Calu3 (cell line): ENCODE results near the gene CLEC16A. TPM values are rescaled to one million over a fixed set of nuclear protein-coding genes. Genes with fewer than 3 reads are reported as not detected.

Experiments used
- BruUV-seq: library from RNA; stranded (reverse); fragments of 400-500 nt; replicated peaks from 2 replicates; lab custom pipeline; 2021; lab: Mats Ljungman, UMichigan
- CTCF ChIA-PET: fragments of 300-600 bp; sonication (Branson Sonifier 250); formaldehyde crosslinking; loops from one replicate; lab custom pipeline; 2022; ENCODE audit warnings: antibody characterized with exemption; lab: Charles Lee
- DNase-seq: peaks from one replicate; pipeline ENCODE4 v3.0.0; 2022
- H3K27ac Mint-ChIP-seq: one replicate; pipeline ENCODE4 v1.8.0; 2022; ENCODE audit warnings: mixed read lengths; ENCODE audit not compliant: unreplicated experiment
- H3K27me3 Mint-ChIP-seq: one replicate; pipeline ENCODE4 v1.8.0; 2022; ENCODE audit warnings: mixed read lengths; ENCODE audit not compliant: unreplicated experiment
- H3K36me3 Mint-ChIP-seq: one replicate; pipeline ENCODE4 v1.8.0; 2022; ENCODE audit warnings: mild to moderate bottlenecking, moderate library complexity, mixed read lengths; ENCODE audit not compliant: insufficient read depth, unreplicated experiment
- H3K4me1 Mint-ChIP-seq: one replicate; pipeline ENCODE4 v1.8.0; 2022; ENCODE audit warnings: mild to moderate bottlenecking, low read depth, mixed read lengths; ENCODE audit not compliant: unreplicated experiment
- H3K4me3 Mint-ChIP-seq: one replicate; pipeline ENCODE4 v1.8.0; 2022; ENCODE audit warnings: mild to moderate bottlenecking, low read depth, moderate library complexity, mixed read lengths; ENCODE audit not compliant: unreplicated experiment
- H3K9me3 Mint-ChIP-seq: one replicate; pipeline ENCODE4 v1.8.0; 2022; ENCODE audit warnings: low read depth, mixed read lengths; ENCODE audit not compliant: unreplicated experiment
- CTCF ChIP-seq: fragments of 200-600 bp; IDR thresholded peaks from one replicate; pipeline ENCODE4 v1.8.0; 2022; ENCODE audit warnings: antibody characterized with exemption; ENCODE audit not compliant: unreplicated experiment
- intact Hi-C: fragments of 100-400 bp; cut with micrococcal nuclease; formaldehyde crosslinking; loops from one replicate; pipeline ENCODE4 v1.10.0; 2022; ENCODE audit not compliant: unreplicated experiment
- total RNA-seq: library from RNA; stranded (reverse); gene quantifications from 2 replicates; pipeline ENCODE4 v1.2.3, GENCODE V29; 2022

CLEC16A gene
- total RNA-seq, 1 experiment from 2014 or later = 33.0 TPM

- intact Hi-C loops = no loop called here
- no peak for TF ChIP-seq CTCF
- no peaks in the 10 kb centered on the region for H3K9me3 Mint-ChIP-seq
- BruUV-seq = no TSS peak
- peaks cover 22% of the 10 kb centered on the region for H3K4me1 Mint-ChIP-seq
- peaks cover 5% of the 10 kb centered on the region for H3K36me3 Mint-ChIP-seq
- DNase-seq = no peak
- no peak overlapping the region for H3K4me3 Mint-ChIP-seq
- CTCF ChIA-PET = interaction anchor here (0.6 to 1.1 kb wide), 3 partner anchors 9 to 495 kb away, joined by 3 read pairs; no protein-coding TSS in a partner anchor
- H3K27me3 Mint-ChIP-seq = no peaks in the 10 kb centered on the region
- no peak overlapping the region for H3K27ac Mint-ChIP-seq
Measured at GRCh38 chr16:11059588-11059987, 115.2 kb downstream of the CLEC16A start.

- no TSS peak for BruUV-seq
- Mint-ChIP-seq H3K4me1 (peaks cover 22% of the 10 kb centered on the region), H3K4me3 (no peak overlapping the region), H3K27ac (no peak overlapping the region), H3K27me3 (no peaks in the 10 kb centered on the region), H3K36me3 (peaks cover under 1% of the 10 kb centered on the region), H3K9me3 (no peaks in the 10 kb centered on the region)
- CTCF ChIA-PET = no interaction called here
- DNase-seq = no peak
- intact Hi-C loops = no loop called here
- no peak for TF ChIP-seq CTCF
Measured at GRCh38 chr16:11060364-11060763, 116.0 kb downstream of the CLEC16A start.

- Mint-ChIP-seq H3K4me1 (peaks cover 22% of the 10 kb centered on the region), H3K9me3 (no peaks in the 10 kb centered on the region), H3K36me3 (no peaks in the 10 kb centered on the region), H3K4me3 (no peak overlapping the region), H3K27me3 (no peaks in the 10 kb centered on the region), H3K27ac (no peak overlapping the region)
- no peak for TF ChIP-seq CTCF
- CTCF ChIA-PET = interaction anchor here (1.4 kb wide), 1 partner anchor 77 kb away, joined by 4 read pairs; no protein-coding TSS in a partner anchor
- no peak for DNase-seq
- BruUV-seq = no TSS peak
- intact Hi-C loops = no loop called here
Measured at GRCh38 chr16:11060842-11061241, 116.5 kb downstream of the CLEC16A start.

- CTCF ChIA-PET = interaction anchor here (1.4 kb wide), 1 partner anchor 78 kb away, joined by 4 read pairs; no protein-coding TSS in a partner anchor
Measured at GRCh38 chr16:11061629-11062270, 117.4 kb downstream of the CLEC16A start.

More at GRCh38 chr16:11061629-11062270, 117.4 kb downstream of the CLEC16A start:
- TF ChIP-seq CTCF = no peak
- Mint-ChIP-seq H3K27ac (no peak overlapping the region), H3K4me1 (peaks cover 17% of the 10 kb centered on the region), H3K27me3 (no peaks in the 10 kb centered on the region), H3K36me3 (no peaks in the 10 kb centered on the region), H3K4me3 (no peak overlapping the region), H3K9me3 (no peaks in the 10 kb centered on the region)
- intact Hi-C loops = no loop called here
- no TSS peak for BruUV-seq
- DNase-seq = no peak
